Astrocyte (in vitro differentiated cells and primary cell): ENCODE results near the gene PREX1. TPM values are rescaled to one million over a fixed set of nuclear protein-coding genes. Genes with fewer than 3 reads are reported as not detected.

Experiments
- DNase-seq: peaks from one replicate; pipeline ENCODE4 v3.0.0-alpha.2; 2010; ENCODE audit warnings: low read depth
- FAIRE-seq: peaks from 2 replicates; lab custom pipeline; 2011; peaks lifted over from hg19 to GRCh38; lab: Jason Lieb, UNC
- H2AFZ ChIP-seq: 2 replicates; pipeline ENCODE4 v1.6.0; 2012; ENCODE audit warnings: low read depth, low read length, inconsistent platforms
- H3K27ac ChIP-seq: 2 replicates; pipeline ENCODE4 v1.5.1; 2011; ENCODE audit warnings: low read depth, low read length, inconsistent platforms
- H3K27me3 ChIP-seq: 2 replicates; pipeline ENCODE4 v1.6.0; 2011; ENCODE audit warnings: low read length, inconsistent platforms; ENCODE audit not compliant: insufficient read depth
- H3K36me3 ChIP-seq: 2 replicates; pipeline ENCODE4 v1.5.1; 2011; ENCODE audit warnings: low read length, inconsistent platforms; ENCODE audit not compliant: insufficient read depth
- H3K4me1 ChIP-seq: 2 replicates; pipeline ENCODE4 v1.5.1; 2011; ENCODE audit warnings: low read length, inconsistent platforms; ENCODE audit not compliant: insufficient read depth
- H3K4me2 ChIP-seq: 2 replicates; pipeline ENCODE4 v1.6.0; 2012; ENCODE audit warnings: low read length, inconsistent platforms
- H3K4me3 ChIP-seq: 2 replicates; pipeline ENCODE4 v1.5.1; 2011; ENCODE audit warnings: low read depth, mild to moderate bottlenecking, low read length, inconsistent platforms; ENCODE audit not compliant: insufficient read depth
- H3K79me2 ChIP-seq: 2 replicates; pipeline ENCODE4 v1.6.0; 2012; ENCODE audit warnings: mild to moderate bottlenecking, low read length, inconsistent platforms; ENCODE audit not compliant: insufficient read depth
- H3K9ac ChIP-seq: 2 replicates; pipeline ENCODE4 v1.6.0; 2012; ENCODE audit warnings: mild to moderate bottlenecking, low read length, inconsistent platforms
- H3K9me3 ChIP-seq: 2 replicates; pipeline ENCODE4 v1.5.1; 2012; ENCODE audit warnings: low read depth, mild to moderate bottlenecking, low read length, inconsistent platforms; ENCODE audit not compliant: insufficient read depth
- H4K20me1 ChIP-seq: 2 replicates; pipeline ENCODE4 v1.6.0; 2012; ENCODE audit warnings: low read length, inconsistent platforms; ENCODE audit not compliant: insufficient read depth
- H3K27ac Mint-ChIP-seq: one replicate; pipeline ENCODE4 v1.8.0; 2021; ENCODE audit warnings: mild to moderate bottlenecking, mixed read lengths; ENCODE audit not compliant: unreplicated experiment
- H3K27me3 Mint-ChIP-seq: one replicate; pipeline ENCODE4 v1.8.0; 2021; ENCODE audit warnings: low read depth, mixed read lengths; ENCODE audit not compliant: unreplicated experiment
- H3K36me3 Mint-ChIP-seq: one replicate; pipeline ENCODE4 v1.8.0; 2021; ENCODE audit warnings: low read depth, mixed read lengths; ENCODE audit not compliant: unreplicated experiment
- H3K4me1 Mint-ChIP-seq: one replicate; pipeline ENCODE4 v1.8.0; 2021; ENCODE audit warnings: low read depth, mixed read lengths; ENCODE audit not compliant: unreplicated experiment
- H3K4me3 Mint-ChIP-seq: one replicate; pipeline ENCODE4 v1.8.0; 2021; ENCODE audit warnings: mild to moderate bottlenecking, moderate library complexity, mixed read lengths; ENCODE audit not compliant: unreplicated experiment
- H3K9me3 Mint-ChIP-seq: one replicate; pipeline ENCODE4 v1.8.0; 2021; ENCODE audit warnings: mild to moderate bottlenecking, mixed read lengths; ENCODE audit not compliant: unreplicated experiment
- CTCF ChIP-seq: IDR thresholded peaks from 2 replicates; pipeline ENCODE4 v1.5.1; 2011; ENCODE audit warnings: low read depth, mild to moderate bottlenecking, inconsistent platforms, low read length, moderate library complexity; ENCODE audit not compliant: insufficient read depth
- EZH2 ChIP-seq: IDR thresholded peaks from 2 replicates; pipeline ENCODE4 v1.6.1; 2012; ENCODE audit warnings: mild to moderate bottlenecking, low read length, inconsistent platforms; ENCODE audit not compliant: insufficient read depth
- total RNA-seq: library from RNA; stranded (reverse); gene quantifications from 2 replicates; pipeline ENCODE4 v1.2.1, GENCODE V29; 2021

The PREX1 gene
- total RNA-seq, 1 donor from 2014 or later: 3.5 TPM

DNA sequence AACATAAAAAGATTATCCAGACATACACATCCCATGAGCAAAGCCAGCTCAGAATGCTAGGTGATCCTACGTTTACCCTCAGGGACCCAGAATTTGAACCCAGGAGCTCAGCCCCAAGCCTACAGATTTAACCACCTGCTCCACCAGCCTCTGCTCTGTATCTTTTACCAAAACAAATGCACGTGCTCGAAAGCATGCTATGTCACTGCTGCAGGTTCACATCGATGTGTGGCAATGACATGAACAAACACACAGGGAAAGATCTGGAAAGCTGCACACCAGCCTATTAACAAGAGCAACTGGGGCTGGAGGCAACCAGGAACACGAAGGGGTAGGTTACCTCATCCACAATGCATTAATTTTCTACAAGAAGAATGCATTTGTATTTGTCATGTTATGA, 32.1 kb downstream of the PREX1 start:
- no peak for DNase-seq
- FAIRE-seq: no peak
- no peak overlapping the region for H3K4me3 ChIP-seq
- H3K27ac ChIP-seq: no peak overlapping the region
- H3K9me3 ChIP-seq: no peaks in the 10 kb centered on the region
- H3K27me3 ChIP-seq: peaks cover 2% of the 10 kb centered on the region
- no peak overlapping the region for H3K27ac Mint-ChIP-seq
- no peak overlapping the region for H2AFZ ChIP-seq
- no peaks in the 10 kb centered on the region for H3K9me3 Mint-ChIP-seq
- H4K20me1 ChIP-seq: peaks cover 37% of the 10 kb centered on the region
- no peaks in the 10 kb centered on the region for H3K36me3 ChIP-seq
- H3K4me1 Mint-ChIP-seq: peaks cover 6% of the 10 kb centered on the region
- peaks cover 4% of the 10 kb centered on the region for H3K79me2 ChIP-seq
- H3K27me3 Mint-ChIP-seq: peaks cover 13% of the 10 kb centered on the region
- H3K4me1 ChIP-seq: peaks cover 21% of the 10 kb centered on the region
- no peak overlapping the region for H3K4me2 ChIP-seq
- no peak overlapping the region for H3K4me3 Mint-ChIP-seq
- H3K9ac ChIP-seq: no peak overlapping the region
- TF ChIP-seq EZH2 (no peak), CTCF (no peak)
- no peaks in the 10 kb centered on the region for H3K36me3 Mint-ChIP-seq

GRCh38 chr20:48794816-48795457, 32.9 kb downstream of the PREX1 start:
- peaks cover 14% of the 10 kb centered on the region for H3K4me1 Mint-ChIP-seq
- no peak for DNase-seq
- H3K27me3 Mint-ChIP-seq: peaks cover 13% of the 10 kb centered on the region
- H3K27ac ChIP-seq: no peak overlapping the region
- H3K36me3 ChIP-seq: no peaks in the 10 kb centered on the region
- no peak overlapping the region for H3K27ac Mint-ChIP-seq
- H3K79me2 ChIP-seq: peaks cover 4% of the 10 kb centered on the region
- H3K9me3 Mint-ChIP-seq: no peaks in the 10 kb centered on the region
- H3K4me2 ChIP-seq: no peak overlapping the region
- FAIRE-seq: no peak
- peaks cover 44% of the 10 kb centered on the region for H4K20me1 ChIP-seq
- no peak overlapping the region for H2AFZ ChIP-seq
- no peak overlapping the region for H3K9ac ChIP-seq
- no peak overlapping the region for H3K4me3 Mint-ChIP-seq
- peaks cover 25% of the 10 kb centered on the region for H3K4me1 ChIP-seq
- H3K4me3 ChIP-seq: no peak overlapping the region
- TF ChIP-seq CTCF: no peak
- TF ChIP-seq EZH2: no peak
- peaks cover 2% of the 10 kb centered on the region for H3K27me3 ChIP-seq
- no peaks in the 10 kb centered on the region for H3K36me3 Mint-ChIP-seq
- no peaks in the 10 kb centered on the region for H3K9me3 ChIP-seq

DNA sequence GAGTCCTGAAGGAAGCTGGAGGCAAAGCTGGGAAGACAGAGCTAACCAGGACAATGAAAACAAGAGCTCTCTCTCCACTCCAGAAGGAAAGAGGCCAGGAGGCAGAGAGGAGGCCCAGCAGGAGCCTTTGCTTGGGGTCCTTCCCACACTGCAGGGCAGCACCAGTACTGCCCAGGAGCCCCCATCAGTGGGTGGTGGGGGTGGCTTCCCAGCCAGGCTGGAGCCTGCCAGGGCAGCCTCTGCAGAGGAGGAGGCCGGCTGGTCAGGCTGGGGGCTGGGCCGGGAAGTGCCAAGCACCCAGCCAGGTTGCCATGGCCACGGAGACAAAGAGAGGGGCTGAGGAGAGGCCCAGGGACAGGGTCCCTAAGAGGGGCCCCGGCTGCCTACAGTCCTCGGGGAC, 33.4 kb downstream of the PREX1 start:
- Histone ChIP-seq H3K9ac (no peak overlapping the region), H3K9me3 (no peaks in the 10 kb centered on the region), H3K79me2 (peaks cover 4% of the 10 kb centered on the region), H3K27me3 (peaks cover 2% of the 10 kb centered on the region), H3K4me2 (no peak overlapping the region), H2AFZ (no peak overlapping the region), H3K4me3 (no peak overlapping the region), H3K4me1 (peaks cover 25% of the 10 kb centered on the region), H3K27ac (no peak overlapping the region), H3K36me3 (no peaks in the 10 kb centered on the region), H4K20me1 (peaks cover 44% of the 10 kb centered on the region)
- Mint-ChIP-seq H3K4me1 (peaks cover 15% of the 10 kb centered on the region), H3K4me3 (no peak overlapping the region), H3K27ac (no peak overlapping the region), H3K36me3 (no peaks in the 10 kb centered on the region), H3K9me3 (no peaks in the 10 kb centered on the region), H3K27me3 (peaks cover 13% of the 10 kb centered on the region)
- no peak for DNase-seq
- no peak for TF ChIP-seq CTCF
- FAIRE-seq: no peak
